HepG2 (cell line): ENCODE data around the gene CAPN8.

Experiments
- AGO2 ChIP-seq: fragments of 200-400 bp; formaldehyde crosslinking; optimal IDR thresholded peaks from 2 replicates; pipeline ENCODE3; 2017; ENCODE audit warnings: mild to moderate bottlenecking, low read depth, low read length, moderate library complexity
- BRCA1 ChIP-seq: sonication (generic); formaldehyde crosslinking; IDR thresholded peaks from 2 replicates; pipeline ENCODE4 v1.4.0; 2020; ENCODE audit warnings: missing genetic modification reagents
- CREB1 ChIP-seq, 2 experiments: fragments of 450-650 bp in 1 of 2; IDR thresholded peaks; 2 replicates each; pipeline ENCODE4 v1.6.1; 2016 to 2017; ENCODE audit warnings: control low read depth in 1 of 2, mild to moderate bottlenecking in 1 of 2, missing compliant biosample characterization in 1 of 2, missing genetic modification characterization in 1 of 2
- CTCF ChIP-seq: sonication (generic); formaldehyde crosslinking; IDR thresholded peaks from 2 replicates; pipeline ENCODE4 v1.5.0; 2020; ENCODE audit warnings: mild to moderate bottlenecking, missing genetic modification reagents, moderate library complexity
- DNMT3B ChIP-seq: conservative IDR thresholded peaks from 2 replicates; pipeline ENCODE4 v1.6.1; 2016; ENCODE audit warnings: missing biosample characterization, control low read depth
- MYC ChIP-seq: sonication (generic); formaldehyde crosslinking; IDR thresholded peaks from 2 replicates; pipeline ENCODE4 v1.9.0; 2021; ENCODE audit warnings: missing genetic modification reagents, borderline replicate concordance
- NR2F2 ChIP-seq: IDR thresholded peaks from 2 replicates; pipeline ENCODE4 v1.6.1; 2012; ENCODE audit warnings: low read depth, inconsistent platforms, borderline replicate concordance
- TOPORS ChIP-seq: sonication (generic); formaldehyde crosslinking; IDR thresholded peaks from 2 replicates; pipeline ENCODE4 v1.8.0; 2023; ENCODE audit warnings: mild to moderate bottlenecking, missing genetic modification reagents
- ZNF569 ChIP-seq: sonication (generic); formaldehyde crosslinking; IDR thresholded peaks from 2 replicates; pipeline ENCODE4 v1.5.0; 2020; ENCODE audit warnings: mild to moderate bottlenecking, missing genetic modification reagents, moderate library complexity, borderline replicate concordance
- TF ChIP-seq, protein P1 (sequence below): IDR thresholded peaks from 2 replicates; pipeline ENCODE4 v1.6.1; 2016
- TF ChIP-seq, protein P2 (sequence below): sonication (generic); formaldehyde crosslinking; IDR thresholded peaks from 2 replicates; pipeline ENCODE4 v1.4.0; 2020; ENCODE audit warnings: missing genetic modification reagents

GRCh38 chr1:223665592-223666312 is at the start of gene CAPN8:
- no peak for TF ChIP-seq NR2F2
- TF ChIP-seq AGO2: no peak
- TF ChIP-seq, protein P1, sequence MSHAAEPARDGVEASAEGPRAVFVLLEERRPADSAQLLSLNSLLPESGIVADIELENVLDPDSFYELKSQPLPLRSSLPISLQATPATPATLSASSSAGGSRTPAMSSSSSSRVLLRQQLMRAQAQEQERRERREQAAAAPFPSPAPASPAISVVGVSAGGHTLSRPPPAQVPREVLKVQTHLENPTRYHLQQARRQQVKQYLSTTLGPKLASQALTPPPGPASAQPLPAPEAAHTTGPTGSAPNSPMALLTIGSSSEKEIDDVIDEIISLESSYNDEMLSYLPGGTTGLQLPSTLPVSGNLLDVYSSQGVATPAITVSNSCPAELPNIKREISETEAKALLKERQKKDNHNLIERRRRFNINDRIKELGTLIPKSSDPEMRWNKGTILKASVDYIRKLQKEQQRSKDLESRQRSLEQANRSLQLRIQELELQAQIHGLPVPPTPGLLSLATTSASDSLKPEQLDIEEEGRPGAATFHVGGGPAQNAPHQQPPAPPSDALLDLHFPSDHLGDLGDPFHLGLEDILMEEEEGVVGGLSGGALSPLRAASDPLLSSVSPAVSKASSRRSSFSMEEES (CRISPR knock-in tag): no peak
- TF ChIP-seq ZNF569 (CRISPR knock-in tag): no peak
- no peak for TF ChIP-seq DNMT3B (CRISPR knock-in tag)
- TF ChIP-seq BRCA1 (CRISPR knock-in tag): no peak
- no peak for TF ChIP-seq TOPORS (CRISPR knock-in tag)
- TF ChIP-seq, protein P2, sequence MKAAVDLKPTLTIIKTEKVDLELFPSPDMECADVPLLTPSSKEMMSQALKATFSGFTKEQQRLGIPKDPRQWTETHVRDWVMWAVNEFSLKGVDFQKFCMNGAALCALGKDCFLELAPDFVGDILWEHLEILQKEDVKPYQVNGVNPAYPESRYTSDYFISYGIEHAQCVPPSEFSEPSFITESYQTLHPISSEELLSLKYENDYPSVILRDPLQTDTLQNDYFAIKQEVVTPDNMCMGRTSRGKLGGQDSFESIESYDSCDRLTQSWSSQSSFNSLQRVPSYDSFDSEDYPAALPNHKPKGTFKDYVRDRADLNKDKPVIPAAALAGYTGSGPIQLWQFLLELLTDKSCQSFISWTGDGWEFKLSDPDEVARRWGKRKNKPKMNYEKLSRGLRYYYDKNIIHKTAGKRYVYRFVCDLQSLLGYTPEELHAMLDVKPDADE (CRISPR knock-in tag): no peak
- no peak for TF ChIP-seq CREB1 (IDR thresholded peaks at IDR 0.05)
- no peak for TF ChIP-seq CREB1 (CRISPR knock-in tag; IDR thresholded peaks at IDR 0.05)
- no peak for TF ChIP-seq CTCF
- no peak for TF ChIP-seq MYC (CRISPR knock-in tag)
